Stimulated activated CD8-positive, alpha-beta memory T cell treated with anti-CD3 and anti-CD28 coated beads, Interleukin-12 subunit alpha, Interleukin-12 subunit beta, amount 100 ng/mL, for 1 hour (primary cell): ENCODE measurements around the gene RNF32.
"Not testable (repeated sequence)": the region's sequence is repeated elsewhere in the genome, so short reads cannot be mapped to it uniquely, and the experiment has no call there.

Experiments
- DNase-seq: peaks from one replicate; pipeline ENCODE4 v3.0.0-alpha.2; 2020; ENCODE audit warnings: low read depth

RNF32 gene

GRCh38 chr7:156642306-156643045 is 1.9 kb downstream of the RNF32 start:
- DNase-seq: no peak

GRCh38 chr7:156647330-156647729 is 6.8 kb downstream of the RNF32 start:
- DNase-seq: not testable (repeated sequence)

GRCh38 chr7:156650042-156650441 is 9.5 kb downstream of the RNF32 start:
- DNase-seq: no peak

- DNase-seq: no peak
These were observed 10.9 kb downstream of the RNF32 start for GRCh38 chr7:156651474-156651873.

GRCh38 chr7:156652886-156653568 is 12.5 kb downstream of the RNF32 start:
- DNase-seq: no peak

- no peak for DNase-seq
These were observed 14.1 kb downstream of the RNF32 start for GRCh38 chr7:156654511-156655234.

- no peak for DNase-seq
These were observed 14.7 kb downstream of the RNF32 start for GRCh38 chr7:156655251-156655650.

- no peak for DNase-seq
These were observed 15.4 kb downstream of the RNF32 start for GRCh38 chr7:156655983-156656382.

GRCh38 chr7:156656598-156656997 is 16.0 kb downstream of the RNF32 start:
- DNase-seq: no peak

GRCh38 chr7:156657681-156658080 is 17.1 kb downstream of the RNF32 start:
- no peak for DNase-seq

- no peak for DNase-seq
These were observed 18.6 kb downstream of the RNF32 start for GRCh38 chr7:156659203-156659602.

GRCh38 chr7:156659961-156660360 is 19.4 kb downstream of the RNF32 start:
- DNase-seq: no peak

- DNase-seq: no peak
These were observed 21.1 kb downstream of the RNF32 start for GRCh38 chr7:156661637-156662036.

- DNase-seq: no peak
These were observed 21.7 kb downstream of the RNF32 start for GRCh38 chr7:156662277-156662676.

- DNase-seq: no peak
These were observed 24.5 kb downstream of the RNF32 start for GRCh38 chr7:156665101-156665500.

- DNase-seq: no peak
These were observed 26.0 kb downstream of the RNF32 start for GRCh38 chr7:156666368-156667109.

GRCh38 chr7:156667110-156667426 is 26.5 kb downstream of the RNF32 start:
- no peak for DNase-seq

- DNase-seq: no peak
These were observed 27.7 kb downstream of the RNF32 start for GRCh38 chr7:156668130-156668741.

- no peak for DNase-seq
These were observed 28.7 kb downstream of the RNF32 start for GRCh38 chr7:156669035-156669828.

- no peak for DNase-seq
These were observed 32.9 kb downstream of the RNF32 start for GRCh38 chr7:156673454-156673853.

- DNase-seq: no peak
These were observed 33.3 kb downstream of the RNF32 start for GRCh38 chr7:156673902-156674301.
